Measurements from ENCODE around the gene GLI1.
A peak's percentile ranks its signal among the peaks of the same experiment; 100 is the strongest.
"Not testable (repeated sequence)": the region's sequence is repeated elsewhere in the genome, so short reads cannot be mapped to it uniquely, and the experiment has no call there.

The GLI1 gene

DNA sequence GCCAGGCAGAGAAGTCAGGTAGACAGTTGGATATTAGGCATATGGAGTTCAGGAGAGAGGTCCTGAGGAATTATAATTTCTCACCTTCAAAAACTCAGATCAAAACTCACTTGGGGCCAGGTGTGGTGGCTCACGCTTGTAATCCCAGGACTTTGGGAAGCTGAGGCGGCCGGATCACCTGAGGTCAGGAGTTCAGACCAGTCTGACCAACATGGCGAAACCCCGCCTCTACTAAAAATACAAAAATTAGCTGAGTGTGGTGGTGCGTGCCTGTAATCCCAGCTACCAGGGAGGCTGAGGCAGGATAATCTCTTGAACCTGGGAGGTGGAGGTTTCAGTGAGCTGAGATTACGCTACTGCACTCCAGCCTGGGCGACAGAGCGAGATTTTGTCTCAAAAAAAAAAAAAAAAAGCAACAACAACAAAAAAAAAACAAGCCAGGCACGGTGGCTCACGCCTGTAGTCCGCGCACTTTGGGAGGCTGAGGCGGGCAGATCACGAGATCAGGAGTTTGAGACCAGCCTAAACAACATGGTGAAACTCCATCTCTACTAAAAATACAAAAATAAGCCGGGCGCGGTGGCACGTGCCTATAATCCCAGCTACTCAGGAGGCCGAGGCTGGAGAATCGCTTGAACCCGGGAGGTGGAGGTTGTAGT lies 42.9 kb downstream of the GLI1 start:
- not testable (repeated sequence) for H3K4me3 Mint-ChIP-seq, H3K27ac Mint-ChIP-seq
- peaks cover 48% of the 10 kb centered on the region for H3K36me3 Mint-ChIP-seq (ENCODE audit: low read depth)

DNA sequence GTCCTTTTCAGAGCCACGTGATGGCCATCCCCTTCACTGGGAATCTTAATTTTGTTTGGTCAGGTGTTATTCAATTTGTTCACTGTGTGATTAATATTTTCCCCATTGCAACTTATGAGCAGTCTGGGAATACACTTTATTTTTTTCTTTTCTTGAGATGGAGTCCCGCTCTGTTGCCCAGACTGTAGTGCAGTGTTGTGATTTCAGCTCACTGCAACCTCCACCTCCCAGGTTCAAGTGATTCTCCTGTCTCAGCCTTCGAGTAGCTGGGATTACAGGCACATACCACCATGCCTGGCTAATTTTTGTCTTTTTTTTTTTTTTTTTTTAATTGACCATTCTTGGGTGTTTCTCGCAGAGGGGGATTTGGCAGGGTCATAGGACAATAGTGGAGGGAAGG lies 47.0 kb downstream of the GLI1 start:
- not testable (repeated sequence) for H3K4me3 Mint-ChIP-seq; H3K27me3 Mint-ChIP-seq (ENCODE audit: low read depth); H3K4me1 Mint-ChIP-seq (ENCODE audit: low read depth); H3K9me3 Mint-ChIP-seq; H3K27ac Mint-ChIP-seq
- peaks cover 31% of the 10 kb centered on the region for H3K36me3 Mint-ChIP-seq (ENCODE audit: low read depth)

More for the DNA sequence above, 42.9 kb downstream of the GLI1 start:
- not testable (repeated sequence) for H3K27me3 Mint-ChIP-seq (ENCODE audit: low read depth); H3K4me1 Mint-ChIP-seq (ENCODE audit: low read depth); H3K9me3 Mint-ChIP-seq

DNA sequence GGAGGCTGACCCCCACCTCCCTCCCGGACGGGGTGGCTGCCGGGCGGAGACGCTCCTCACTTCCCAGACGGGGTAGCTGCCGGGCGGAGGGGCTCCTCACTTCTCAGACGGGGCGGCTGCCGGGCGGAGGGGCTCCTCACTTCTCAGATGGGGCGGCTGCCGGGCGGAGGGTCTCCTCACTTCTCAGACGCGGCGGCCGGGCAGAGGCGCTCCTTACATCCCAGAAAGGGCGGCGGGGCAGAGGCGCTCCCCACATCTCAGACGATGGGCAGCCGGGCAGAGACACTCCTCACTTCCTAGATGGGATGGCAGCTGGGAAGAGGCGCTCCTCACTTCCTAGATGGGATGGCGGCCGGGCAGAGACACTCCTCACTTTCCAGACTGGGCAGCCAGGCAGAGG lies 48.2 kb downstream of the GLI1 start:
- H3K36me3 Mint-ChIP-seq (ENCODE audit: low read depth): peaks cover 39% of the 10 kb centered on the region

DNA sequence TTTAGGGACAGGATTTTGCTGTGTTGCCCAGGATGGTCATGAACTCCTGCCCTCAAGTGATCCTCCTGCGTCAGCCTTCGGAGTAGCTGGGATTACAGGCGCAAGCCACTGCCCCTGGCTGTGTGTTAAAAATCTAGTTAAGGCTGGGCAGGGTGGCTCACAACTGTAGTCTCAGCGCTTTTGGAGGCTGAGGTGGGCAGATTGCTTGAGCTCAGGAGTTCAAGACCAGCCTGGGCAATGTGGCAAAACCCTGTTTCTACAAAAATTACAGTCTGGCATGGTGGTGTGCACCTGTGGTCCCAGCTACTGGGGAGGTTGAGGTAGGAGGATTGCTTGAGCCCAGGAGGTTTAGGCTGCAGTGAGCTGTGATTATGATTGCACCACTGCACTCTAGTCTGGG lies 51.6 kb downstream of the GLI1 start:
- Mint-ChIP-seq H3K36me3 (ENCODE audit: low read depth) (peaks cover 51% of the 10 kb centered on the region), H3K4me1 (ENCODE audit: low read depth) (peaks cover 4% of the 10 kb centered on the region), H3K27me3 (ENCODE audit: low read depth) (no peaks in the 10 kb centered on the region), H3K27ac (no peak overlapping the region), H3K9me3 (no peaks in the 10 kb centered on the region), H3K4me3 (no peak overlapping the region)

More for the DNA sequence above, 48.2 kb downstream of the GLI1 start:
- not testable (repeated sequence) for H3K4me3 Mint-ChIP-seq; H3K9me3 Mint-ChIP-seq; H3K4me1 Mint-ChIP-seq (ENCODE audit: low read depth); H3K27ac Mint-ChIP-seq; H3K27me3 Mint-ChIP-seq (ENCODE audit: low read depth)

DNA sequence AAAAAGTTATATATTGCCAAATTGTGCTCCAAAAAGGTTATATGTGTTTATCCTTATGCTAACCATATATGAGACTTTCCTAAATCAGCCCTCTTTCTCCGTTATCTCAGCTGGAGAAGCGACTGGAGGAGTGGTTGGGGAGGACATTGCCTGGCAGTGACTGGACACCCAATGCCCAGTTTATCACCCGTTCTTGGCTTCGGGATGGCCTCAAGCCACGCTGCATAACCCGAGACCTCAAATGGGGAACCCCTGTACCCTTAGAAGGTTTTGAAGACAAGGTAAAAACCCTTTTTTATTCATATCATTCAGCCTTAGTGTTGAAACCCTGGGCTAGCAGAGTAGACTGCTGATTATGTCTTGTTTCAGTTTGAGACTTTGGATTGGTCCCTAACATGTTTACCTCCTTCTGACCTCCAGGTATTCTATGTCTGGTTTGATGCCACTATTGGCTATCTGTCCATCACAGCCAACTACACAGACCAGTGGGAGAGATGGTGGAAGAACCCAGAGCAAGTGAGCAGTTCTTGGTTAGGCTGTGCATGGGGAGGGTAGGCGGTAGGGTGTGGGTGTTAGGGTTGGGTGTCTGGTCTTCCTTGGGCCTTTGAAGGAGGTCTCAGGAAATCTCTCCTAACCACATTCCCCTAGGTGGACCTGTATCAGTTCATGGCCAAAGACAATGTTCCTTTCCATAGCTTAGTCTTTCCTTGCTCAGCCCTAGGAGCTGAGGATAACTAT lies 52.2 kb downstream of the GLI1 start:
- Mint-ChIP-seq H3K4me1 (ENCODE audit: low read depth) (peaks cover 4% of the 10 kb centered on the region), H3K27me3 (ENCODE audit: low read depth) (no peaks in the 10 kb centered on the region), H3K36me3 (ENCODE audit: low read depth) (peaks cover 54% of the 10 kb centered on the region), H3K9me3 (no peaks in the 10 kb centered on the region), H3K4me3 (no peak overlapping the region), H3K27ac (no peak overlapping the region)

DNA sequence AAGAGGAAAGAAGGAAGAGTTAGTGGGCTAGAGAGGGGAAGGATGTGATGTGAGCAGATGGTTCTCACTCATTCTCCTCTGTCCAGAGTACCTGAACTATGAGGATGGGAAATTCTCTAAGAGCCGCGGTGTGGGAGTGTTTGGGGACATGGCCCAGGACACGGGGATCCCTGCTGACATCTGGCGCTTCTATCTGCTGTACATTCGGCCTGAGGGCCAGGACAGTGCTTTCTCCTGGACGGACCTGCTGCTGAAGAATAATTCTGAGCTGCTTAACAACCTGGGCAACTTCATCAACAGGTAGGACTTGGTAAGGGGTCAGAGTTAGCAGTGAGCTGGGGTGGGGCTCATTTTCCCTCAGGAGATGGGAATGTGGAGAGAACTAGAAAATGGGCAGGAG lies 53.1 kb downstream of the GLI1 start:
- Mint-ChIP-seq H3K36me3 (ENCODE audit: low read depth) (peaks cover 62% of the 10 kb centered on the region), H3K9me3 (no peaks in the 10 kb centered on the region), H3K4me3 (no peak overlapping the region), H3K27ac (no peak overlapping the region), H3K4me1 (ENCODE audit: low read depth) (peaks cover 6% of the 10 kb centered on the region), H3K27me3 (ENCODE audit: low read depth) (no peaks in the 10 kb centered on the region)

DNA sequence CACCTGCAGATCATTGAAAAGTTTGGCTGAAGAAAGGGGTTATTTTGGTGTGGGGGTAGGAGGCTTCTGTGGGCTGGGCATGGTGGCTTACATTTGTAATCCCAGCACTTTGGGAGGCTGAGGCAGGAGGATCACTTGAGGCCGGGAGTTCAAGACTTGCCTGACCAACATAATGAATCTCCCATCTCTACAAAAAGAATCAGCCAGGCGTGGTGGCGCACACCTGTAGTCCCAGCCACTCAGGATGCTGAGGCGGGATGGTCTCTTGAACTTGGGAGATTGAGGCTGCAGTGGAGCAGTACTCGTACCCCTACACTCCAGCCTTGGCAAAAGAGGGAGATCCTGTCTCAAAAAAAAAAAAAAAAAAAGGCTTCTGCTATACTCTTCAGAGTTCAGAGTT lies 53.7 kb downstream of the GLI1 start:
- peaks cover 11% of the 10 kb centered on the region for H3K4me1 Mint-ChIP-seq (ENCODE audit: low read depth)
- H3K36me3 Mint-ChIP-seq (ENCODE audit: low read depth): peaks cover 67% of the 10 kb centered on the region
- no peaks in the 10 kb centered on the region for H3K27me3 Mint-ChIP-seq (ENCODE audit: low read depth)
- no peak overlapping the region for H3K27ac Mint-ChIP-seq
- H3K9me3 Mint-ChIP-seq: no peaks in the 10 kb centered on the region
- H3K4me3 Mint-ChIP-seq: no peak overlapping the region

DNA sequence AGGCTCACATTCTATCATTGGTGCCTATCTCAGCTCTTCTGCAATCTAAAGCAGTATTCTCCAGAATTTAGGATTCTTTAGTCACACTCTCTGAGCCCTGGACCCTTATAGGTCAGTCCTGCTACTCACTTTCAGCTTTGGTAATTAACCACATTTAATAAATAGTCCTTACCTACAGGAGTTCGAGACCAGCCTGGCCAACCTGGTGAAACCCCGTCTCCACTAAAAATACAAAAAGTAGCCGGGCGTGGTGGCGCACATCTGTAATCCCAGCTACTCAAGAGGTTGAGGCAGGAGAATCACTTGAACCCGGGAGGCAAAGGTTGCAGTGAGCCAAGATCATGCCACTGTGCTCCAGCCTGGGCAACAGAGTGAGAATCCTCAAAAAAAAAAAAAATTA lies 54.1 kb downstream of the GLI1 start:
- H3K27me3 Mint-ChIP-seq (ENCODE audit: low read depth); H3K9me3 Mint-ChIP-seq; H3K4me3 Mint-ChIP-seq; H3K27ac Mint-ChIP-seq: not testable (repeated sequence)
- H3K4me1 Mint-ChIP-seq (ENCODE audit: low read depth): peaks cover 14% of the 10 kb centered on the region
- peaks cover 66% of the 10 kb centered on the region for H3K36me3 Mint-ChIP-seq (ENCODE audit: low read depth)

DNA sequence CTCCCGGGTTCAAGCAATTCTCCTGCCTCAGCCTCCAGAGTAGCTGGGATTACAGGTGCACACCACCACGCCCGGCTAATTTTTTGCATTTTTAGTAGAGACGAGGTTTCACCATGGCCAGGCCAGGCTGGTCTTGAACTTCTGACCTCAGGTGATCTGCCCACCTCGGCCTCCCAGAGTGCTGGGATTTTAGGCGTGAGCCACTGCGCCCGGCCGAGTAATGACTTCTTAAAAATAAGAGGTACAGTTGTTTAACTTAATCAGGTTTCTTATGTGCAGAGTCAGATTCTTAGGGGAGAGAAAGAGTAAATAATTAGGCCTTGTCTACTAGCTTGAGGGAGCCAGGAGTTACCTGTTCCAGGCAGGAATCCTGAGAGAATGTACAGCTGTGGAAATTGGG lies 54.7 kb downstream of the GLI1 start:
- peaks cover 68% of the 10 kb centered on the region for H3K36me3 Mint-ChIP-seq (ENCODE audit: low read depth)
- not testable (repeated sequence) for H3K27me3 Mint-ChIP-seq (ENCODE audit: low read depth); H3K27ac Mint-ChIP-seq

DNA sequence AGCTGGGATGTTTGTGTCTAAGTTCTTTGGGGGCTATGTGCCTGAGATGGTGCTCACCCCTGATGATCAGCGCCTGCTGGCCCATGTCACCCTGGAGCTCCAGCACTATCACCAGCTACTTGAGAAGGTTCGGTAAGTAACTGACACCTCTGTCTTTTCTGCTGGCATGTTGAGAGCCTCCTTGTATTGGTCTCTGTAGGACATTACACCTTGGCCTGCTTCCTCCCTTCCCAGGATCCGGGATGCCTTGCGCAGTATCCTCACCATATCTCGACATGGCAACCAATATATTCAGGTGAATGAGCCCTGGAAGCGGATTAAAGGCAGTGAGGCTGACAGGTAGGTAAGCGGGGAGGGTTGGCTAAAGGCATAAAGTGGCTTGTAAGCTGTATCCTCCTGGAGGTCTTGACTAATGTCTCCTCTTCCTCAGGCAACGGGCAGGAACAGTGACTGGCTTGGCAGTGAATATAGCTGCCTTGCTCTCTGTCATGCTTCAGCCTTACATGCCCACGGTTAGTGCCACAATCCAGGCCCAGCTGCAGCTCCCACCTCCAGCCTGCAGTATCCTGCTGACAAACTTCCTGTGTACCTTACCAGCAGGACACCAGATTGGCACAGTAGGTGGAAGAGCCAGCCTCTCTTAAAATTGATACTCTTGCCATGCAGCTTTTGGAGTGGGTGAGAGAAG lies 55.3 kb downstream of the GLI1 start:
- Mint-ChIP-seq H3K9me3 (no peaks in the 10 kb centered on the region), H3K4me3 (no peak overlapping the region), H3K4me1 (ENCODE audit: low read depth) (peaks cover 22% of the 10 kb centered on the region), H3K27me3 (ENCODE audit: low read depth) (no peaks in the 10 kb centered on the region), H3K27ac (no peak overlapping the region), H3K36me3 (ENCODE audit: low read depth) (peaks cover 68% of the 10 kb centered on the region)

More for the DNA sequence above, 54.7 kb downstream of the GLI1 start:
- not testable (repeated sequence) for H3K4me3 Mint-ChIP-seq, H3K9me3 Mint-ChIP-seq
- H3K4me1 Mint-ChIP-seq (ENCODE audit: low read depth): peaks cover 20% of the 10 kb centered on the region

DNA sequence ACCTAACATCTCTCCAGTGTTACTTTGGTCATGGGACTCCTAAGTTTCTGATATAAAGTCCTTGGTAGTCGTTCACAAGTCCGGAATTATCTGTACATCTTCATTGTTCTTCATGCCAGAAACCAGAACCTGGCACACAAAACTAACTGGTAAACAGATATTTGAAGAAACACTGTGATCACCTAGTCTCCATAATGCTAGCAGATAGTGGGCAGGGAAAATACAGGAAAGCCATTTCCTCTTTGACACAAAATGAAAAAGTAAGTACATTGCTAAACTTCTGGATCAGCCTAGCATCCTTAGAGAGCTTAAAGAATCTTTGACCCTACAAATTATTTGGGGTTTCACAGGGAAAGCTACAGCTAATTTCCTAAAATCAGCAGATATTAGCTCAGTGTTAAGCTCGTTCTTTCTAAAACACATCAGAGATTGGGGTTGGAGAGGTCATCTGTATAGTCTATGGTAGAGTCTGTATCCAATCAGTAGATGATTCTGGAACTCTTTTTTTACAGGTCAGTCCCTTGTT lies 55.9 kb downstream of the GLI1 start:
- no peaks in the 10 kb centered on the region for H3K27me3 Mint-ChIP-seq (ENCODE audit: low read depth)
- H3K4me3 Mint-ChIP-seq: no peak overlapping the region
- H3K9me3 Mint-ChIP-seq: no peaks in the 10 kb centered on the region
- no peak overlapping the region for H3K27ac Mint-ChIP-seq
- peaks cover 22% of the 10 kb centered on the region for H3K4me1 Mint-ChIP-seq (ENCODE audit: low read depth)
- peaks cover 67% of the 10 kb centered on the region for H3K36me3 Mint-ChIP-seq (ENCODE audit: low read depth)

DNA sequence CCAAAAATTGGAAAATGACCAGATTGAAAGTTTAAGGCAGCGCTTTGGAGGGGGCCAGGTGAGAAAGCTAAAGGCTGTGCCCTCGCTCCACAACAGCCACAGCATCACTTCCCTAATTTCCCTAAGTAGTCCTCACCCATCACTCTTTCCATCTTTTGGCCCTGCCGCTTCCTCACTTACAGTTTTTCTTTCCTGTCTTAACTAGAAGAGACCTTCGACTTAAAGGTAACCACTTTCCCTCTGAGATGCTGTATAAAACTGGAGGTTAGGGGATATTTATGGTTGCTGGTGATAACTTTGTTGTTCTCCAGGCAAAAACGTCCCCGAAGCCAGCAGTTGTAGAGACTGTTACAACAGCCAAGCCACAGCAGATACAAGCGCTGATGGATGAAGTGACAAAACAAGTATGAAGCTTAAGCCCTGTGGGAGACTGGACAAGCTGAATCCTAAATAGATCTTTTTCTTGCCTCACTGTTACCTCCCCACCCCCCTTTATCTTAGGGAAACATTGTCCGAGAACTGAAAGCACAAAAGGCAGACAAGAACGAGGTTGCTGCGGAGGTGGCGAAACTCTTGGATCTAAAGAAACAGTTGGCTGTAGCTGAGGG lies 56.5 kb downstream of the GLI1 start:
- no peaks in the 10 kb centered on the region for H3K9me3 Mint-ChIP-seq
- H3K27ac Mint-ChIP-seq: no peak overlapping the region
- no peak overlapping the region for H3K4me3 Mint-ChIP-seq
- H3K4me1 Mint-ChIP-seq (ENCODE audit: low read depth): peaks cover 26% of the 10 kb centered on the region
- no peaks in the 10 kb centered on the region for H3K27me3 Mint-ChIP-seq (ENCODE audit: low read depth)
- H3K36me3 Mint-ChIP-seq (ENCODE audit: low read depth): peaks cover 67% of the 10 kb centered on the region

DNA sequence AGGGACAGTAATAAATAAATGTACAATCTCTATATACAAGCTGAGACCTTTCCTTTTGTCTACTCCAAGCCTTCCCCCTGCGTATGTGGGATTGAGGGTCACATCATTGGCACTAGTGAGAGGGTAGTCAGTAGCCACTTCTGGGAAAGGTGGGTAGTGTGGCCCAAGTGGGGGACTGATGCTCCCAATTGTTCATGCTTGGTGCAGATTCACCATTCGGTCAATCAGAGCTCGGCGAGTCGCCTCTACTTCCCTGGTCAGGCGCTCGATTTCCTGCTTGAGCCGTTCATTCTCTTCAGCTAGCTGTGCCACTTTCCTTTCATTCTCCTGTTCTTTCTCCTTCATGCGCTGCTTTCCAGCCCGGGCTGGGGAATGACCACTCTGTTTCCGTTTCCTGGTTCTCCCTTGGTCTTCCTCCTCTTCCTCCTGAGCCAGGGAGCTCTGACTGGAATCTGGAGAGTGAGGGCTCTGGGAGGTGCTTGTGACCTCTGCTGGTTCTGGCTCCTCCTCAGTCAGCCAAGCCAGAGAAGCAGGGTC lies 57.1 kb downstream of the GLI1 start:
- peaks cover 64% of the 10 kb centered on the region for H3K36me3 Mint-ChIP-seq (ENCODE audit: low read depth)
- peaks cover 31% of the 10 kb centered on the region for H3K4me1 Mint-ChIP-seq (ENCODE audit: low read depth)
- H3K27me3 Mint-ChIP-seq (ENCODE audit: low read depth): no peaks in the 10 kb centered on the region
- no peaks in the 10 kb centered on the region for H3K9me3 Mint-ChIP-seq
- no peak overlapping the region for H3K4me3 Mint-ChIP-seq
- H3K27ac Mint-ChIP-seq: no peak overlapping the region

DNA sequence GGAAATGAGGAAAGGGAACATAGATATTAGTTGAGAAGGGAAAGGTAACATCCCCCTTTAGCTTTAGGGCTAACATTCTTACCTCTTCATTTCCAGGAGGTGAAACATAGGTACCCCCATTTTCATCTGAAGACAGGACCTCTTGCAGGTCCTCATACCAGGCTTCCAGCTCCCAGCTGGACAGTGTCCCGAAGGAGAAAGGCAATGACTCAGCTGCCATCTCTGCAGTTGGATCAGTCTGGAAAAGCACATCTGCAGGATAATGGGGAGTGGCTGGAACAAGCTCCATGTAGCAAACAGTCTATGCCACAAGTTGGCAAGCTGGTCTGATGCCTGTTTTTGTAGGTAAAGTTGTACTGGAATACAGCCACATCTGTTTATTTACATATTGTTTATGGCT lies 57.6 kb downstream of the GLI1 start:
- peaks cover 35% of the 10 kb centered on the region for H3K4me1 Mint-ChIP-seq (ENCODE audit: low read depth)
- H3K4me3 Mint-ChIP-seq: peak overlapping the region; percentile 64
- no peaks in the 10 kb centered on the region for H3K9me3 Mint-ChIP-seq
- H3K27me3 Mint-ChIP-seq (ENCODE audit: low read depth): no peaks in the 10 kb centered on the region
- peaks cover 62% of the 10 kb centered on the region for H3K36me3 Mint-ChIP-seq (ENCODE audit: low read depth)
- H3K27ac Mint-ChIP-seq: peak overlapping the region; percentile 52

All from T-helper 1 cell treated with Interleukin-12 subunit alpha and Interleukin-12 subunit beta and Interleukin-4 antibody, amounts not matched to agents 30 μg/mL and 1 μg/mL, for 36 hours (primary cell).